ENCODE results near the gene FCRL6.

Gene FCRL6

DNA sequence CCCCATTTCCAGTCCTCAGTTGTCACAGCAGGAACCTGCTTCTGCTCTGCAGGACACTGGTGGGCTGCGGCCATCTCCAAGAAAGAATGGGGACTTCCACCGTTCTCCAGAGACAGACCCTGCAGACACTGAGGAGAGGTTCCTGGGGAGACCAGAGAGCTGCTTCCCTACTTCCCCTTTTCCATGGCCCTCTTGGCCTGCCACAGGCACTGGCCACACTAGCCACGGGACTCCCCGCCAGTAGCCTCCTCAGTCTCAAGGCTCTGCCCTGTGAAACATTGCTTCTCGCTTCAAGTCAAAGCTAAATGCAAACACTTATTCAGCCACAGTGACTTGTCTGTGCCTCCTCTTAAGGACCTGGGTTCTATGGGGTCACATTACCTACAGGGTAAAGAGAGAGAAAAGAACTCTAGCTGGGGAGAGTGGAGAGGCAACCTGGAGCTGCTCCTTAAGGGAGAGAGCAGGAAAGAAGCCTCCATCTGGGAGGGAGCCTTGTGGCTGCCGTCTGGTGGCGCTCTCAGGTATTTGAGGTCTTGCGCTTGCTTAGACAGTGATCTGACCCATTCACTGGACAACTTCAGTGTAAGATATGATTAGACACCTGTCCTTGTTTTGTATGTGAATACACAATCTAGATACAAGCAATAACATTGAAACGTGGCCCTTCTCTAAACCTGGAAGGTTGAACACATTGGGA lies 19.2 kb downstream of the FCRL6 start:
- peak; percentile 59 for DNase-seq
- TF ChIP-seq, protein P1, sequence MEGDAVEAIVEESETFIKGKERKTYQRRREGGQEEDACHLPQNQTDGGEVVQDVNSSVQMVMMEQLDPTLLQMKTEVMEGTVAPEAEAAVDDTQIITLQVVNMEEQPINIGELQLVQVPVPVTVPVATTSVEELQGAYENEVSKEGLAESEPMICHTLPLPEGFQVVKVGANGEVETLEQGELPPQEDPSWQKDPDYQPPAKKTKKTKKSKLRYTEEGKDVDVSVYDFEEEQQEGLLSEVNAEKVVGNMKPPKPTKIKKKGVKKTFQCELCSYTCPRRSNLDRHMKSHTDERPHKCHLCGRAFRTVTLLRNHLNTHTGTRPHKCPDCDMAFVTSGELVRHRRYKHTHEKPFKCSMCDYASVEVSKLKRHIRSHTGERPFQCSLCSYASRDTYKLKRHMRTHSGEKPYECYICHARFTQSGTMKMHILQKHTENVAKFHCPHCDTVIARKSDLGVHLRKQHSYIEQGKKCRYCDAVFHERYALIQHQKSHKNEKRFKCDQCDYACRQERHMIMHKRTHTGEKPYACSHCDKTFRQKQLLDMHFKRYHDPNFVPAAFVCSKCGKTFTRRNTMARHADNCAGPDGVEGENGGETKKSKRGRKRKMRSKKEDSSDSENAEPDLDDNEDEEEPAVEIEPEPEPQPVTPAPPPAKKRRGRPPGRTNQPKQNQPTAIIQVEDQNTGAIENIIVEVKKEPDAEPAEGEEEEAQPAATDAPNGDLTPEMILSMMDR (IDR thresholded peaks at IDR 0.05; ENCODE audit: low read depth, low read length) = peak; percentile 79
- Histone ChIP-seq H3K27me3 (ENCODE audit: insufficient read depth, low read depth, severe bottlenecking) (peaks cover 89% of the 10 kb centered on the region), H3K36me3 (no peaks in the 10 kb centered on the region), H3K27ac (no peak overlapping the region), H3K4me3 (ENCODE audit: low read depth, low read length) (no peak overlapping the region), H3K9me3 (ENCODE audit: severe bottlenecking) (peaks cover 2% of the 10 kb centered on the region)

DNA sequence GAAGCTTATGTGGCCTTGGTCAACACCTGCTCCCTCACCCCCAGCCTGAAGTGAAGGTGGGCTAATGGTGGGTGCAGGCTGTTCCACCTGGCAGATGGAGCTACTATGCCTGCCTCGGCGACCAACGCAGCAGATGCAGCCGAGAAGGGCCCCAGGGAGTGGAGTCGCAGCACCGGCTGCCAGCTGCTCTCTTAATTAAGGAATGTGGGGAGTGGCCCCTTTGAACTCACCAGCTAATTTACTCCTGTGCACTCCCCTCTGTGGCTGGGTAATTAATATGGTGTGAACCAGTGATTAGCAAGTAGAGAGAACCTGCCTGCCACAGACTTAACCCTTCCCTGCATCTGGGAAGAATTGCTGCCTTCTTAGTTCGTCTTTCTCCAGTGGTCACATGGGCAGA lies 21.2 kb downstream of the FCRL6 start:
- Histone ChIP-seq H3K9me3 (ENCODE audit: severe bottlenecking) (peaks cover 2% of the 10 kb centered on the region), H3K27ac (no peak overlapping the region), H3K4me3 (ENCODE audit: low read depth, low read length) (no peak overlapping the region), H3K27me3 (ENCODE audit: insufficient read depth, low read depth, severe bottlenecking) (peaks cover 95% of the 10 kb centered on the region), H3K36me3 (no peaks in the 10 kb centered on the region)
- TF ChIP-seq, protein P1 (IDR thresholded peaks at IDR 0.05; ENCODE audit: low read depth, low read length) = no peak
- peak; percentile 42 for DNase-seq

DNA sequence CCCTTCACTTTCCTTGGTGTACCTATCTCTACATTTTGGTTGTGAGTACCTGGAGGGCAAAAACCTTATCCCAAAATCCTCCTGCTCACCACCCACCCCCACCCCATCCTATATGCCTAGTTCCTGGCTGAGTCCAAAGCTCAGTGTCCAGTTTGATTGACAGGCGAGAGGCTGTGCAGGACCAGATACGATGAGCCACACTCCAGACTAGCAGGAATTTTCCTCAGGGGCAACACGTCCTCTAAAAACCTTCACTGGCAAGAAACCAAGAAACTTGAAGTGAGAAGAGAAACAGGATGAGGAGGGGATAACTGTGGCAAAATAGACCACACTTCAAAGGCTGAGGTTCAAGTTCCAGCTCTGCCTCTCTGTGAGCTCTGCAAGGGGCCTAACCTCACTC lies 23.4 kb downstream of the FCRL6 start:
- no peak for DNase-seq
- peaks cover 2% of the 10 kb centered on the region for H3K9me3 ChIP-seq (ENCODE audit: severe bottlenecking)
- H3K27me3 ChIP-seq (ENCODE audit: insufficient read depth, low read depth, severe bottlenecking) = peaks cover 100% of the 10 kb centered on the region
- H3K36me3 ChIP-seq = no peaks in the 10 kb centered on the region
- no peak overlapping the region for H3K4me3 ChIP-seq (ENCODE audit: low read depth, low read length)
- TF ChIP-seq, protein P1 (IDR thresholded peaks at IDR 0.05; ENCODE audit: low read depth, low read length) = no peak
- no peak overlapping the region for H3K27ac ChIP-seq

DNA sequence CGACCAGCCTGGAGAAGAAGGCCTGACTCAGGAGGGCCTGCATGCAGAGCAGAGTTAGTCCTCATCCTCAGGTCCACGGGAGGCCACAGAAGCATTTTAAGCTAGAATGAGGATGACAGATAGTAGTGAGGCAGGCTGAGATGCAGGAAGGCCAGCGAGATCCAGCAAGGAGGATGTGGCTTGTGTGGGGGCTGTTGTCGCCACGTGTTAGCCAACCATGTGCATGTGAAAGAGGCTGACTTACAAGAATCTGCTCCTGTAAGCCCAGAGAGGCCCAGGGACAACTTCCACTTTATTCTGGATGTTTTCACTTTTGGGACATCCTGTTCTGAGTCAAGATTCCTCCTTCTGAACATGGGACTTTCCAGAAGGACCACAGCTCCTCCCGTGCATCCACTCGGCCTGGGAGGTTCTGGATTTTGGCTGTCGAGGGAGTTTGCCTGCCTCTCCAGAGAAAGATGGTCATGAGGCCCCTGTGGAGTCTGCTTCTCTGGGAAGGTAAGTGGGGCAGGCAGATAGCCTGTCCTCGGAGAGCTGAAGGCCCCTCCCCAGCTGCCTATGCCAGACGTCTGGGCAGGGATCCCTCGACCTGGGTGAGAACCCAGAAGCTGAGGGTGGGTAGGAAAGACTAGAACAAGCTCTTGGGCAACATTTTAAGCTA lies 24.4 kb downstream of the FCRL6 start, which contains the start of gene SLAMF8:
SLAMF8 (plus strand) TSS at position 433 of the 661 bp plus-strand sequence; CDS start at position 459, 26 bp downstream.
- Histone ChIP-seq H3K4me3 (ENCODE audit: low read depth, low read length) (no peak within 1 kb of the TSS), H3K27ac (no peak within 1 kb of the TSS), H3K27me3 (ENCODE audit: insufficient read depth, low read depth, severe bottlenecking) (peaks cover 100% of the 10 kb centered on the region), H3K36me3 (no peaks in the 10 kb centered on the region), H3K9me3 (ENCODE audit: severe bottlenecking) (peaks cover 2% of the 10 kb centered on the region)
- DNase-seq = no peak
- TF ChIP-seq, protein P1 (IDR thresholded peaks at IDR 0.05; ENCODE audit: low read depth, low read length) = no peak

DNA sequence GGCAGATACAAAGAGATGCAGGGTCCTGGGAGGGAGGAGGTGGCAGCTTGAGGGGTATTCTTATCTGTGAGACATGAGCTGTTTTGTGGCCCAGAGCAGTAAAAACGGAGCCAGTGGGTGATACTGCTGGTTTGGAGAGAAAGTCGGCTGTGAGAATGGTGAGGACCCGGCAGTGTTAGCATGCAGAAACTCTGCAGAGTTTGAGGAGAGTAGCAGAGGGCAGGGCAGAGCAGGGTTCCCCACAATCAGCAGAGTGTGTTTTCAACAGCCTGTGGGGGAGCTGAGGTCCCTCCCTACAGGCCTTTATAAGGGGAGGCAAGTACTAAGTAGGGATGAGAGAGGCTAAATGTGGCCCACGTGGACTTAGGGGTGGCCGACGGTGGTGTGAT lies 24.9 kb downstream of the FCRL6 start:
- H3K27ac ChIP-seq = no peak overlapping the region
- H3K4me3 ChIP-seq (ENCODE audit: low read depth, low read length) = no peak overlapping the region
- peaks cover 100% of the 10 kb centered on the region for H3K27me3 ChIP-seq (ENCODE audit: insufficient read depth, low read depth, severe bottlenecking)
- TF ChIP-seq, protein P1 (IDR thresholded peaks at IDR 0.05; ENCODE audit: low read depth, low read length) = no peak
- no peak for DNase-seq
- H3K36me3 ChIP-seq = no peaks in the 10 kb centered on the region
- peaks cover 2% of the 10 kb centered on the region for H3K9me3 ChIP-seq (ENCODE audit: severe bottlenecking)
